ENCODE results near the gene NTRK2.

Gene NTRK2

DNA sequence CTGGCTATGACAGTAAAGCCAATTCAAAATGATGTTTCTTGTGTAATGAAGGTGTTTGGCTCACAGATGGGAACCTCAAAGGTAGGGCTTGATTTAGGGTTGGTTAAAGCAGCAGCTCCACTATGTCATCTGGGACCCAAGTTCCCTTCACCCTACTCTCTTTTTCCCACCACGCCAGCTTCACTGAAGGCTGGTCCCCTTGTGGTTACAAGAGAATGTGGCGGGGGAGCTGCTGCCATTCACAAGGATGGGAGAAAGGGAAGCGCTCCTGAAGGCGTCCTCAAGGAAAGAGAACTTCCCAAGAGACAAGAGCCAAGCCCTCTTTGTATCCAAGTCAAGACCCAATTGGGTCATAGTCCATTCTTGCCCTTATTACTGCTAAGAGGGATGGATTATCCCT, 72.7 kb downstream of the NTRK2 start:
- no peak for DNase-seq

DNA sequence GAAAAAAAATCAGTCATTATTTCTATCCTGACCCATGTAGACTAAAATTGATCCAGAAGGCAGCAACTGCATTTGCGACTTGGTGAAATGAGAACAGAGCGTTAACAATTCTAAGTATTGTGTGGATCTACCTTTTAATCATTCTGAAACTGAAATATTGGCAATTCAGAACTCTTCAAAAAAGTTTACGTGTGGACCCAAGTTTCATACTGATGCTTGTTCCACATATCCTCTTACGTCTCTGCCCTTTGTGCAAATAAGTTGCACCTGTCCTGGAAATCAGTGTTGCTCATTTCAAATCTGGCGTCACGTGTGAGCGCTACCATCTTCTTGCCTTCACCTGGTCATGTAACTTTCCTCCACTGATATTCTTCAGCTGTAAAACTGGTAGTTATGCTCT, 74.7 kb downstream of the NTRK2 start:
- DNase-seq: no peak

DNA sequence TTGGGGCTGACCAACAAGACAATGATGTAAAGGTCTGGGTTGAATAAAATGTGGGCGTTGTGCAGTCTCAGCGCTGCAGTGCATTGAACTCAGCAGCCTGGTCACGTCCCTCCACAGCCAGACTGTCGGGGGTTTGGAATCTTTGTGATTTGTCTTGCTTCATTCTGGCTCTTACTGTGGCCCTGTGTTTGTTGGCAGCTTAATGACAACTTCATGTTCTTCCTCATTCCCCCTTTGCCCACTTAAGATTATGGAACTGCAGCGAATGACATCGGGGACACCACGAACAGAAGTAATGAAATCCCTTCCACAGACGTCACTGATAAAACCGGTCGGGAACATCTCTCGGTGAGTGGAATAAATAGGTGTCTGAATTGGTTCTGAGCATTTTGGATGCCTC, 75.2 kb downstream of the NTRK2 start:
- DNase-seq: no peak

DNA sequence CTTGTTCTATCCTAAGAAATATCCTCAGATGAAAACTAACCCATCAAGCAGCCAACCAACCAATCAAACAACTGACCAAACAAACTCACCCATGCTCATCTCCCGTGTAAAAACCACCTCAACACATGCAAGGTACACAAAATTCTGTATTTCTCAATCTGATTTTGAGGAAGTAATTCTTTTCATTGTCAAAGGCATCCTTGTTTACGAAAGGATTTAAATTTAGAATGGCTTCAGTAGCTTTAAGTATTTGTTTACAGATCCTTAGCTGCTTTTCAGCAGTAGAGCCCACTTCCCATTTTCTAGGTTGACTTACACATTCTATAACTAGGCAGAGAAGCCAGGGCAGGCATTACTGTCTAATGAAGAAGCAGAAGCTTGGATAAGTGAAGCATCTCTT, 78.6 kb downstream of the NTRK2 start:
- no peak for DNase-seq

DNA sequence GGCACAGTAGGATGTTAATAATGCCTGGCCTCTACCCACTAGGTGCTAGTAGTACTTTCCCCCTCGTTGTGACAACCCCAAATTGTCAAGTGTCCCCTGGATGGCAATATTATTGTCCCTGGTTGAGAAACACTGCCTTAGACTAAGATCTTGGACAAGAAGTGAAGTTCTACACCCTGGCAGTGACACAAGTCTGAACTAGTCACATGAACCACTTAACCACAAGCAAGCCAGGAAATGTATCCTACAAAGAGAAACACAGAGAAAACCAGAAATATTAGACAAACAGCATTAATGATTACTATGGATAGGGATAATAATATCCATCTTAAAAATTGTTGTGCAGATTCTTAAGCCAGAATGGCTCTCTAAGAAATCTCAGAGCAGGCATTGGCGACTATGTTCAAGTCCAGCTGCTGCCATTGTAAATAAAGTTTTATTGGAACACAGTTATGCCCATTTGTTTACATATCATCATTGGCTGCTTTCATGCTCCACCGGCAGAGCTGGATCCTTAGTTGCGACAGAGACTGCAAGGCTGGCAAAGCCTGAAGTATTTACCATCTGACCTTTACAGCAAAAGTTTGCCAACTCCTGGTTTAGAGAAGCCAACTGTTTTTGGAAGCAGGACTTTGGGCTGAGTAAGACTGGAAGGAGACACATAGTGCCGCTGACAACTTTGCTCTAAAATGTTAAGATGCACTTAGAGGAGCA, 80.8 kb downstream of the NTRK2 start:
- DNase-seq: no peak

DNA sequence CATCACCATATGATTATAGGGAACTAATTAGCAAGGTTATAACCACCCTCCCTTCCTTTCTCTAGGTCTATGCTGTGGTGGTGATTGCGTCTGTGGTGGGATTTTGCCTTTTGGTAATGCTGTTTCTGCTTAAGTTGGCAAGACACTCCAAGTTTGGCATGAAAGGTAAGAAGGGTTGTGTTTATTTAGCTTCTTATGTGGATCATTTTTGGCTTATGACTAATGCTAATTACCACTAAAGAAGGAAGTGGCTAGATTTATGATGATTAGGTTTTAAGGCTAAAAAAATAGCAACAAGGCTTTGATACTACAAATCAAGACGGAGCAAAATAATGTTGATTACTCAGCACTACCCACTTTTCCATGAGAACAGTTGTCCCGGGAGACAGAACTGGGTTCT, 82.4 kb downstream of the NTRK2 start:
- no peak for DNase-seq

DNA sequence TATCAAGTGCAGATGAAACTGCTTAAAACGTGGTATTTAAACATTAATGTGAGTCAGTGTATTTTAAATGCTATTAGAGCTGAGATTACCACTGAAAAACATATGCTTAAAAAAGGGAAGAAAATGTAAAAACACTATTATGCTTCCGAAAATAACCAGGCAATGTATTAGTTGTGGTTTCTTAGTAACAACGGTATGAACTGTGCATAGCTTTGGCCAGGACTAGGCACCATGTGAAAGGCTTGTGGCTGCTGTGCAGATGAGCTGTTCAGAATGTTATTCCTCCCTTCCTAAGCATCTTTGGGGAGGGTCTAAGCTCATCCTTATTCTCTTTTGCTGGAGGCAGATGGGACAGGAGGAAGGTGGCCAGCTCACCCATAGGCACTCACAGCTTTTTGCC, 84.9 kb downstream of the NTRK2 start:
- DNase-seq: no peak

DNA sequence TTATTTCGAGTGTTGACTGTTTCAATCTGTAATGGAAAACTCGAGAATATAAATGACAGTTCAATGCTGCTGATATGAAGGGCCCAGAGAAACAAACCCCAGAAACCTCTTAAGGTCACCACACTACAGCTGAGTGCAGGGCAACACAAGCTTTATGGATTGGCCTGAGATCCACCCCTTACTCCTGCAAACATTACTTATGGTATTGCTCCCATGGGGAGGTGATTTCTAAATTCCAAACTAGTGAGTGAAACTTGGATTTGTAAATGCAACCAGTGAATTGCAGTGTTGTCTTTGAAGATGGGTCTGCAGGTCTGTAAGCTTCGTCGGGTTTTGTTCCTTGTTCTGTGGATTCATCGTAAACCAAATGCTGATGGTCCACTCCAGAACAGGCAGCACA, 85.4 kb downstream of the NTRK2 start:
- no peak for DNase-seq

DNA sequence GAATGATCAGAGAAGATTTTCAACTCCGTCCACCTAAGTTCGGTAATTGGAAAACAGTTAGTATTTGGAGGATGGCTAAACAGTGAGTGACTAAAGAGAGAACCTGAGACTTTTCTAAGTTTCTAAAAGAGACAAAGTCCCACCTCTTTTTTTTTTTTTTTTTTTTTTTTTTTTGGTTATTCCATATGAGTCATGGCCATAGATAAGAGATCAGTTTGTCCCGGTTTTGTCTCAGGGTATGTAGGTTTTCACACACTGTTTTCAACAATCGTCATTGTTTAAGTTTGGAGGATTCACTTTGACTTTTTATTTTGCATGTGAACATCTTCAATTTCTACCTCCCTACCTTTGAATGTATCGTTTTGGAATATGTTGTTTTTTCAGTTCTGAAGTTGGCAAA, 85.9 kb downstream of the NTRK2 start:
- DNase-seq: no peak

DNA sequence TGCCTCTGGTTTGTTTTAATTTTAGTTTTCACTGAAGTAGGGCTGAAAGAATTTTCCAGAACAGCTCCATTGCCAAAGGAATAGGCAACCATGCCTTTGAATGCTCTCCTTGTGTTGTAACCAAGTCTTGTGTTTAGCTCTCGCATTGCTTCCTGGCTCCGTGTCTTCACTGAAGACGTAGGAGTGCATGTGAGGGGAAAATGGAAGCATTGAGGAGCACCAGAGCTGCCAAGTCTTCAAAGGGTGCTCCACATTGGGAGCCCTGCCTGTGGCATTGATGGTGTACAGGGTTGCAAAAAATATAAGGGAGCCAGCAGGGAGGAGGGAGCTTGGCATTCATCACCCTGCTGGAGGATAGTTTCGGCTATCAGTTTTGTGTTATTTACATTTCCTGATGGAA, 86.6 kb downstream of the NTRK2 start:
- no peak for DNase-seq

DNA sequence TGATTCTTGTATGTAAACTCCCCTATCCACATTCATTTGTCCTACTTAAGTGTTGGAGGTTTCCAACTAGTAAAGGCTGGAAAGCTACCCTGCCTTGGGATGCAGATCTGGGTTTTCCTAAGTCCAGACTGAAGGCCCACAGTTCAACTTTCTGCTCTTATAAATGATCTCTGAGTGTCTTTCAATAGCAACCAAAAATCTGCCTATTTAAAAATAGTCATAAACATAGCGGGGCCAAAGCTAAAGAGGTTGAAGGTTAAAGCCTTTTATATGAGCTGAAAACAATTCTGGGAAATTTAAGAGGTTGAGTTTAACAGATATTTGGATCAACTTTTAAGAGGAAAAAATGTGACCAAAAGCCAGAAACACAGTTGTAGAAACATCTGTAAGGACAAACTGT, 87.2 kb downstream of the NTRK2 start:
- no peak for DNase-seq

DNA sequence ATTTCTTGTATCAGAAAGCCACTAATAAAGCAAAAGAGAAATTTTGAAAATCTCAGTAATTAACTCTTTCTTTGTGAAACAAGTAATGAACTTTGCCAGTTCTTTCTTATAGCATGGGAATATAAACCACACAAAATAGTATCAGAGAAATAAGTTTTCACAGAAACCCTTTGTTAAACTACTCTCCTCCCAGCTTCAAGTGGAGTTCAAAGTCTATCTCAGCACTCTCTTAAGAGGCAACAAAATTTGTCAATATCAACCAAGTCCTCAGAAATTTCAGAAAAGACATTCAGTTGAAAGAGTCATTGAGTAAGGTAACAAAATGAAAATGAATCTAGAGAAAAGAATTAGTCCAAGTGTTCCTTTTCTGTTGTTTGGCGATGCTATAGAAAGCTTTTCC, 89.3 kb downstream of the NTRK2 start:
- no peak for DNase-seq

DNA sequence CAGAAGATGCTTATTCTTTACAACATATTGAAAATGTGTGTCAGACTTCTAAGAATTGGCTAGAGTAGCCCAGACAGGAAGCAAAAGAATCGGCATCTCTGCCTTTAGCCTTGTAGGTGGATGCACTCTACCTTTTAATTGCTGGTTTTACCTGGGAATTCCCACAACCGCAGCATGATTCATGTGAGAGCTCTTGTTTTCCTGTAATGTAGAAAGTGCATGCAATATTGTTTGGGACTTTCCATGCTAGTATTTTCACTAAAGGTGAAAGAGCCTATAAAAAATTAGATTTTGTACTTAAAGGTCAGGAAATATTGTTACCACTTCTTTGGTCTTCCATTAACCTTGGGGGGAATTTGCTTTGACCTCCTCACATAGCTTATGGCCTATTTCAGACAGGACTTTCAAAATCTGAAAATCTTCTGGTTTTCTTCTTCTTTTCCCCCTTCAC, 89.8 kb downstream of the NTRK2 start:
- no peak for DNase-seq

DNA sequence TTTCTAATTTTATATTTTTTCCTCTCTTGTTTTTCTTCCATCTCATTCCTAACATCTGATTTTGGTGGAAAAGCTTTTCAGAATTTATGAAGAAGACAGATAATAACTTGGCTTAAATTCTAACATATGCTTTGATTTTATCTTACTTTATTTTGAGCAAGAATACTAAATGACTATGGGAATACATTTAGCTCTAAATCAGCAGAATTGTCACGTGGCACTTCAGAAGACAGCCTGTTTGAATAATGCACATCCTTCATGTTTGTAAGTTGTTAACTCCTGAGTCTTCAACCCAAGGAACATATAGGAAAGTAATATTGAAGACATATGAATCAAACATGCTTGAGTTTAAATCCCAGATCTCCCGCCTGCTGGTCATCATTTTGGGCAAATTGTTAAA, 90.3 kb downstream of the NTRK2 start:
- no peak for DNase-seq

DNA sequence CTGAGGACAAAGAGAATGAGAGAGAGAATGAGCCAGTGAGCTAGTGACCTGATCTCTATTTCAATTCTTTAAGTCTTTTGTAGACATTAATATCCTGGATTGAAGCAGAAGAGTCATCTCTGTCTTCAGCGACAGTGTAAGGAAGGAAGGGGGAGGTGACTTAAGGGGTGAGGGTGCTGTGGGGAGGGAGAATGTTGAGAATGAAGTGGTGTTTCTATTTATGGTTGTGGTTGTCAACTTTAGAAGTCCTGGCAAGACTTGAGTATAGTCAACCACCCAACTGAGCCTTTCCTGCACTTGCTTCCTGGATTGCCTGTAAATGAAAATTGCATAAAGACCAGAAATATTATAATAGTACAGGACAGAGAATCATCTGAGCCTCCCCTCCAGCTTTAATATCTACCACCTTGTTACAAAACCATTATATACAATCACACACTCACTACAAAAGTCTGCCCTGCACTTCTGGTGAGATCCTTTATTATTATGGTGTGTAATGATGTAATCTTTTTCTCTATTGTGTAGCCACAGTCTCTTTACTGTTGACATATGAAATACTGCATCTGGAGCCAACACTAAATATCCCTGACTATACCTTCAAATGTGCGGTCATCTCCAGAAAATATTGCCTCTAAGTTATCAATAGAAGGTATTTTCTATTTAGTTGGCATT, 91.7 kb downstream of the NTRK2 start:
- no peak for DNase-seq

DNA sequence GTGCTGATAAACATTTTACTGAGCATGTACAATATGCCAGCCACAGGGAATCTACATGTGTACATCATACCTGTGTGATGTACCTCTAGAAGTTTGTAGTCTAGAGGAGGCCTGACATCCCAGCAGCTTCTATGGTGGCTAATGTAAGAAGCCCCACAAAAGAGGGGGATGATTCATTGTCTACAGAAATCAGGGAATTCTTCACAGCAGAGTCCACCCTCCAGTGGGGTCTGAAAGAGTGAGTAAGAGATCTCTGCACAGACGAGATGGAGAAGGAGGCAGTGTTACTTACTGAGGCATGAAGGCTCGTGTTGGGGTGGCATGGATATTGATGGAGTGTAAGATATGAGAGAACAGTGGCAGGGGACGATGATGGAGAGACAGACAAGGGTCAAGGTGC, 103.0 kb downstream of the NTRK2 start:
- DNase-seq: no peak

DNA sequence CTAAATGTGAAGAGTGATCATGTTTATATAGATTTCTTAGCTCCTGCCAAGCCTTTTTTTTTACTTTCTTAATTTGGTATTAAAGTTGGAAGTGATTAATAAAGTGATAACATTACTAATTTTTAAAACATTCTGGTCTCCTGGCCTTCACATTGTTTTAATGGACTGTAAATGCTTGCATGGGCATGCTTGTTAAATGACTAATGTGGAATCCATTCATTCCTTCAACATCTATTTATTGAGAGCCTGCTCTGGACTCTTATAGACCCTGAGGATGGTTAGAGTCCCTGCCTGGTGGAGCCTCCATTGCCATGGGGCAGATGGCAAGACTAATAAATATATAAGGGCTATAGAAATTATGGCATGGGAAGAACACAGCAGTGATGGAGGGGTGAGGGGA, 103.5 kb downstream of the NTRK2 start:
- DNase-seq: no peak

DNA sequence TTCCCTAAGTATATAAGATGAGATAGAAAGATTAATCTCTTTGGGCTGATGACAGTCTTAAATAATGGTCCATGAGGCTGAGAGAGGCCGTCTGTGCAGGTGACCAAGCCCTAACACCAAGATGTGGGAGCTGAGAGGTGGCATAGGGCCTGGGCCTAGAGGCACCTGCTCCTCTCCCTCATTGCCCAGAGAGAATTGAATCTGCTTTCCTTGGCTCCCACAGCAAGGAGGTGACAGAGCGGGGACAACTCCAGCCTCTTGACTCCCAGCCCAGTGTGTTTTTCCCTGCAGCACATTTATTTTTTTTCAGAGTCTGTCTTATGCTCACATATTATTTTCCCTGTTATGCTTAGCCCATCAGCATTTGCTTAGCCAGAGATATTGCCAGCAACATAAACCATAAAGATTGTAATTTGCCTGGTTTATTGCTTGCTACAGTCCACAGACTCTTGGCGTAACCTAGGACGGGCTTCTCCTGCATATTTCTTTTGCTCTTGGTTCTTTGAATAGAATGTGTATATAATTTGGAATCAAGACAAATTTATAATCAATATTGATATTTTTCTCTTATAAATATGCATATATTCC, 105.6 kb downstream of the NTRK2 start:
- DNase-seq: no peak

DNA sequence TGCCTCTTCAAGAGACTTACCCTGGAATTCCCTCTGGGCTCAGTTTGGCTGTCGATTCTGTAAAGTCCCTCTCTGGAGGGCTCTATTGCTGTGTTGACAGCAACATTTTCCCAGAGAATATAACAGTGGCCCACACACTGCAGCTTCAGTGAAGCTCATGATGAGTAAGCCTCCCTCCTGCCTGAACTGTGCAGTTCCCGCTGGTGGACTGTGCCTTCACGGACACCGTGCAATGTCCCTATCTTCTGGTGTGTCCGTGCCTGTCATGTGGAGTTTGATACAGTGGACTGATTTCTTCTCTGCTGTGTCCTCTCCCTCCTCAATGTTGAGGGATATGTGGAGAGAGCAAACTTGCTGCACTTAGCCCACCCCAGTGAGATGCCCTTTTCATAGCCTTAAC, 109.0 kb downstream of the NTRK2 start:
- DNase-seq: no peak

DNA sequence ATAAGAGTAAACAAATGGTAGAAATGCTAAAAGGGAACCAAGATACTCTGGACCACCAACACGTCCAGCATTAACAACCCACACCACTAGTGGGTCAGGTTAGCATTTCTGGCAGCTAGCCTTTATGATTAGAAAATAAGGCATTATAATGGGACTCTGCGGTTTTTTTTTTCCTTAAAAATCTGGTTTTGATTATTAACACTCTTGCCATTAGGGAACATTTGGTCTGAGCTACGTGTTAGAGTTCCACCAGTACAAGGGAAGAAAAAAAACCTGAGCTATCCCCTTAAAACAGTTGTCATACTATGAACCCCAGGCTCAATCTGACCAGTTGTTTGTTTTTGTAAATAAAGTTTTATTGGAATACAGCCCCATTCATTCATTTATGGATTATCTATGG, 110.4 kb downstream of the NTRK2 start:
- DNase-seq: no peak

DNA sequence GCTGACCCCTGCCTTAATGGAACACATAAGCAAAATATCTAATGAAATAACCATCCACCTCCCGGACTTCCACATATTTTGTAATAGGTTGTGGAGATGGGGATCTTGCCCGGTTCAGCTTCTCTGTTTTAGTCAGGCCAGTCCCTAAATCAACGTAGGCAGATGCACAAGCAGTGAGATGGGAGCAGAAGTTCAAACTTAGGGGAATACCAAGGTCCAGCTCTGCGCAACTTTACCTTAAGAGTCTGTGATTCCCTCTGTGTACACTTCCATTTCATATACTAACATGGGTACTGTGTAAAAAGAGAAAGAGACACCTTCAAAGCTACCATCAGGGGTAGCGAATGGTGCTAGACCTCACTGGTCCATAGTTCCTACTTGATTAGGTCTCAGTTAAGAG, 110.9 kb downstream of the NTRK2 start:
- no peak for DNase-seq

DNA sequence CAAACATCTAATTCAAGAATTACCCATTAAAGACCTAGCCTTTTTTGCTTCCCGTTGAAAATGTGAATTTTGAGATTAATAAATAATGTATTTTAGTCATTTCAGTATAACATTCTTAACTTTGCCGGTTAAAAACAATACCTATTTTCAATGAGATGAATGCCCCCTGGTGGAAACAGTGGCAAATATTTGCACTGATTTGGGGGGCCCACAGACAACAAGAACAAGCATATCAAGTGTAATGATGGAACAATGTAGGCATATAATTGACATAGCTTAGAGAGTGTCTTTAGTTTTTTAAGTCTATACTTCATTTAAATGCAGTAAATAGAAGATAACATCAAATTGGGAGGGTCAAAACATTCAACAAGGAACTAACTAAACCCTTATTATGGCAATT, 111.9 kb downstream of the NTRK2 start:
- no peak for DNase-seq

DNA sequence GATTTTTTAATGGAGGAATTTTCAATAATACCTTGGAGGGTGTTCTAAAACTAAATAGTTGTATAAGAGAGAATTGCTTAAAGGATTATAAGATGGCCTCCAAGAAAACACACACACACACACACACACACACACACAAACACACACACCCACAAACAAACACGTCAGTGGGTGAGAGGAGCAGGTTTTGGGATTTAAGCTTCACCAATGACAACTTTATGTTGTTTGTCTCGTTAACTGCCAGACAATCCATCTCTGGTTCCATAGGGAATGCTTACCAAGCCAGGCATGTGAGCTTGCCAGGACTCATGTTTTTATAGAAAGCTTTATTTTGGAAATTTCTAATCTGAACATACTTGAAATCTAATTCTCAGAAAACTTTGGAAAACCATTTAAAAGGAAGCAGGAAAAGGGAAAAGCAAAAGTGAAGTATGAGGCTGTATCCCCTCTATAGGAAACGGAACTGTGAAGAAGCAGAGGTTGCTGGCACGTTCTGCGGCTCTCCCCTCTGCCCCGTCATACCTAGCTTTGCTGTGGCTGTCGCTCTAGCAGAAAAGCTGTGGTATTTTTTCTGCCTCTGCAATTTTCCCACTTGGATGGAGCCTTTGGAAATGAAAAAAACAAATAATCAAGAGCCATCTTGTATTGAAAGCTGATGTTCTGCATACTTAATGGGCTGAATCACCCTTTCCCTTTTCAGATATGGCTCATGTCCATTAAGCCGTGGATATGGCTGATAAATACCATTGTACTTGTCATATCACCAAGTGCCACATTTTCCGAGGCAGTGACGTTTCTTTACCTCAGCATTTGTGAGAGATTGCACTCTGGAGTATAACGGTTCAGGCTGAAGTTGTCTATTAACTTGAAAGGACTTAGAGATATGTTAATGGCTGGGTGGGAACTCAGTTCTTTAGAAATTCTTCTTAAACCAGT, 112.7 kb downstream of the NTRK2 start:
- no peak for DNase-seq

All from NCI-H187 treated with DMSO at 0.1 percent for 48 hours (cell line).